Measurements from ENCODE around the gene NDUFA7.
"Not testable (repeated sequence)": the region's sequence is repeated elsewhere in the genome, so short reads cannot be mapped to it uniquely, and the experiment has no call there.

NDUFA7 gene

DNA sequence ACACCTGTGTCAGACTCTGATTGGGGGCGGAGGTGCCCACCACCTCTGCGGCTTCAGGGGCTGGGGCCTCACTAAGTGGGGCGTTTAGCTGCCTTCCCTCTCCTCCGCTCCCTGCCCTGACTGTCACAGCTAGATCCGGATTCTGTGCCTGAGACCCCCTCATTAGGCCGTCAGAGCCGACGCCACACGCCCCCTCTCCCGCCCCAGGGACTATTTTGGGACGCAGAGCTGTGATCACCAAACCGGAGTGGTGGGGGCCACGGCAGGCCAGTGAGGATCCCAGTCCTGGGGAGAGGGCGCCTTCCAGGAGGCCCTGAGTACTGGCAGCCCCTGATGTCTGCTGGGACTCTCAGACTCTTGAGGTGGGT is 21.1 kb upstream of the NDUFA7 start:
- DNase-seq (ENCODE audit: low spot score), result no peak

DNA sequence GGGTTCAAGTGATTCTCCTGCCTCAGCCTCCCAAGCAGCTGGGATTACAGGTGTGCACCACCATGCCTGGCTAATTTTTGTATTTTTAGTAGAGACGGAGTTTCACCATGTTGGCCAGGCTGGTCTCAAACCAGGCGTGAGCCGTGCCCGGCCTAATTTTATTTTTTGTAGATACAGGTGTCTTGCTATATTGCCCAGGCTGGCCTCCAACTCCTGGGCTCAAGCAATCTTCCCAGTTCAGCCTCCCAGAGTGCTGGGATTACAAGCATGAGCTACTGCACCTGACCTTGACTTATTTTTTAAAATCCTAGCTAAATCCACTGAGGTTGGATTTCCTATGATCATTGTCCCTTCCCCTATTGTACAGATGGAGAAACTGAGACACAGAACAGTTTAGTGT is 20.3 kb upstream of the NDUFA7 start:
- not testable (repeated sequence) for DNase-seq (ENCODE audit: low spot score)

DNA sequence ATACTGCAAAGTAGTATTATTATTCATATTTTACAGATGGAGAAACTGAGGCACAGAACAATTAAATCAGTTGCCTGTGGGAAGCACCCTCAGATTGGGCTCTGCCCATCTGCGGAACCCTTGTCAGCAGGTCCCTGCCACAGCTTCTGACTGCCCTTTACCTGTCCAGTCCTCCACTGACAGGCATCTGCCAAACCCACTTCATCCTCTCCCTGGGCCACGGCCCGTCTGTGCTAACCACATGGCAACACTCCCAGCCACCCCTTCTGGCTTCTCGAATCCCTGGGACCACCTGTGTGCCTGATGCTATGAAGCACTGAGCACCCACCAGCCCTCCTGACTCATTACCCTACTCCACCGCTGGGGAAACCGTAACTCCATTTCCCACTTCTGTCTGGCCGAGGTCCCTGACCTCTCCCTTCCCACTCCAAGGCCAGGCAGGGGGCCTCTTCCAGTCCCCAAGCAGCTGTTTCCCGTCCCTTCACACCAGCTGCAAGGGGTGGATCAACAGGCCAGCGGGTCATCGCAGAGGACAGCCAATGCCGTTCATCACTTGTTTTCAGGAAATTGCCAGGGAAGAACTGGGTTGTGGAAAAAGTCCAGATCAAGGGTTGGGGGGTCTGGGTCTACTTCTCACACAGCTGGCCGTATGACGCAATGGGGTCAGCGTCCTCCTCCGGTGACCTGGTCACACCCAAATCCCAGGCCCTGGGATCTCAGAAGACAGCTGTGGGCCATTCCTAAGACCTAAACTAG is 19.3 kb upstream of the NDUFA7 start:
- DNase-seq (ENCODE audit: low spot score), result no peak

DNA sequence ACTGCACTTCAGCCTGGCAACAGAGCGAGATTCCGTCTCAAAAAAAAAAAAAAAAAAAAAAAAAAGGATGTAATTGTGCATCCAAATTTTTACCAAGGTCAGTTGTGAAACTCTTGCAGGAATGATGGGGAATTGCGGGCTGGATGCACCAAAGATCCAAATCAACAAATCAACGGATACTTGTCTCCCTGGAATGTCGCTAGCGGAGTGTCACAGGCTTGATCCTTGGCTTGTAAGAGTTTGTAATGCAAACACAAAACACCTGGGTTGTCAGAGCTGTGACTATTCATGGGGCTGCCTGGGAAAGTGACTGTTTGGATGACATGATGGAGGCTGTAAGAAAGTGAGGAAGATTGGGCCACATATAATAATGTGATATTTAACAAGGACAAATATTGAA is 17.7 kb upstream of the NDUFA7 start:
- DNase-seq (ENCODE audit: low spot score), result no peak

DNA sequence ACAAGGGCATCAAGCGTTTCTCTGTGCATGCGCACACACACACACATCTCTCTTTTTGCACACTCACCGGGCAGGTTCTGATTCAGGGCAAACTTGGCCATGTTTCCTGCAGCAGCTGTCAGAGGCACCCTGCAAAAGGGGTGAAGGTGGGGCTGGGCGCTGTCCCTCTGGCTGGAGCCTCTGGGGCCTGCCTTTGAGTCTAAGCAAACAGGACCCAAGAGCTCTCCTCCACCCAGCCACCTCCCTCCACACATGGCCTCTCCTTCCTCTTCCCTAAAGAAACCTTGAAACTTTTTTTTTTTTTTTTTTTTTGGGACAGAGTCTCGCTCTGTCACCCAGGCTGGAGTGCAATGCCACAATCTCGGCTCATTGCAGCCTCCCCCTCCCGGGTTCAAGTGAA is 16.6 kb upstream of the NDUFA7 start:
- DNase-seq (ENCODE audit: low spot score), result no peak

DNA sequence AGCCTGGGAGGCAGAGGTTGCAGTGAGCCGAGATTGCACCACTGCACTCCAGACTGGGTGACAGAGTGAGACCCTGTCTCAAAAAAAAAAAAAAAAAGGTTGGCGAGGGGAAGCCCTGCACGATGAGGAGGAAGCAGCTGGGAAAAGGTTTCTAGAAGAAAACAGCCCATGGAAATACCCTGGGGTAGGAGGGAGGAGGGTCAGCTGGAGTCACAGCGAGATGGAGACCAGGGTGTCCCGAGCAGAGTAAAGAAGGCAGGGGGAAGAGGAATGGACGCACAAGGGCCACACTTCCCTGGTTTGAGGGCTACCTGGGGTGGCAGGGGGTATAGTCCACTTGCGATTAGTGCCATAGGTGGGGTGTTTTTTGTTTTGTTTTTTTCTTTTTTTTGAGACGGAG is 15.5 kb upstream of the NDUFA7 start:
- no peak for DNase-seq (ENCODE audit: low spot score)

DNA sequence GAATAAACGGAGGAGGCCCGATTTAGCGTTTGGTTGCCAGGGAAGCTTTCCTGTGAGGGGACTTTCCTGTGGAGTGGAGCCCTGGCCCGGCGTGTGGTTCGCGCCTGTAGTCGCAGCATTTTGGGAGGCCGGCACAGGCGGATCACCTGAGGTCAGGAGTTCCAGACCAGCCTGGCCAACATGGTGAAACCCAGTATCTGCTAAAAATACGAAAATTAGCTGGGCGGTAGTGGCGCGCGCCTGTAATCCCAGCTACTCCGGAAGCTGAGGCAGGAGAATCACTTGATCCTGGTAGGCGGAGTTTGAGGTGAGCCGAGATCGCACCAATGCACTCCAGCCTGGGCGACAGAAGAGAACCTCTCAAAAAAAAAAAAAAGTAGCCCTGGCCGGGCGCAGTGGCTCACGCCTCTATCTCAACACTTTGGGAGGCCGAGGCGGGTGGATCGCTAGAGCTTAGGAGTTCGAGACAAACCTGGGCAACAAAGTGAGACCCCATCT is 14.9 kb upstream of the NDUFA7 start:
- no peak for DNase-seq (ENCODE audit: low spot score)

DNA sequence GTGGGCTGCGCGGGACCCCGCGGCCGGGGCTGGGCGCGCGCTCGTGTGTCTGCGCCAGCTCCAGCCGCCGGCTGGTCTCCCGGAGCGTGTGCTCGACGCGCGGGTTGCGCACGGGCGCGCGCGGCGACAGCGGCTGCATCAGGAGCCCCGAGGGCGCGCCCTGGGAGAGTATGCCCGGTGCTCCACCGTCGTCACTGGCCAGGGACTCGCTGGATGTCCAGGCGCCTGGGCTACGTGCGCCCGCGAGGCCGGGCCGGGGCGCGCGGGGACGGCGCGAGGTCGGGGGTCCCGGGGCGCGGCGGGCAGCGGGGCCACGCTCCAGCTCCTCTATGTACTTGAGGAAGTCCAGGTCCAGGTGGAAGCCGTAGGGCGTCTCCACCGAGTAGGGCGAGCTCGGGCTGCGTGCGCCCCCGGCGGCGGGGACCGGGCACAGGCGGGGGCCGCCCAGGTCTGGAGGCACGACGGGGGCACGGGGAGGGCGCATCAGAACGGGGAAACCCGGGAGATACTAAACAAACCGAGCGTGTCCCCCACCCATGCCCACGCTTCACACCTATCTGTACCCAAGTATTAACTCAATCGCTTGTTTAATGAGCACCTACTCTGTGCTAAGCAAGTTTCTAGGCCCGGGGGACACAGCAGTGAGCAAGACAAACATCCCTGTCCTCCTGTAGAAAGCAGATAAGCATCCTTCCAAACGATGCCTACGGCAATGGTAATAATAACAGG is 14.3 kb upstream of the NDUFA7 start:
- DNase-seq (ENCODE audit: low spot score), result no peak

DNA sequence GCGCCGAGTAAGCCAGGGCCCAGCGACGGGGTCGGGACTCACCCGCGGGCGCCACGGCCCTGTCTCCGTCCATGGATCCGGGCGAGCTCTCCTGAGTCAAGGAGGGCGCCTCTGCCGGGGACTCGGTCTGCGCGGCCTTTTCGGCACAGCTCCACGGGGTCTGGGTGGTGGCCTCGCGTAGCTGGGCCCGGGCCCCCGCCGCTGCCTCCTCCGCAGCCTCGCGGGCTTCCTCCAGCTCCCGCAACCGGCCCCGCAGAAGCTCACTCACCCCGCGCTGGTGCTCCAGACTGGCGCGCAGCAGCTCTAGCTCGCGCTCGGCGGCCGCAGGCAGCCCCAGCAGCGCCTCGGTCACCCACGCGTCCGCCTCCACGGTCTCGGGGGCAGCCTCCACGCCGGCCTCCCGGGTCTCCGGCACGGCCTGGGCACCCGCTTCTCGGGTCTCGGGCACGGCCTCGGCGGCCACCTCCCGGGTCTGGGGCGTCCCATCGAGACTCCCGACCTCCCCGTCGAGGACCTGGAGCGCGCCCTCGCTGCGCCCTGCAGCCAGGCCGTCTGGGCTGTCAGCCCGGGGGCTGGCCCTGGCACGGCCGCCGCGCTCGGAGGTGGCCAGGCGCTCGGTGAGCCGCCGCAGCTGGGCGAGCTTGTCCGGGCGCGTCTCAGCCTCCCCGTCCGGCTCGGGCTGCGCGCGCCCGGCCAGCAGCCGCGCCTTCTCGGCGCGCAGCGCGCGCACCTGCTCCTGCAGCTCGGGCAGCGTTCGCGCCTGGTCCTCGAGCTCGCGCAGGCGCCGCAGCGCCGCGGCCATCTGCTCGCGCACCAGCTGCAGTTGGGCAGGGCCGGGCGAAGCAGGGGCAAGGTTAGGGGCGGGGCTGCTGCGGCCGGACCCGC is 13.5 kb upstream of the NDUFA7 start:
- DNase-seq (ENCODE audit: low spot score), result no peak

DNA sequence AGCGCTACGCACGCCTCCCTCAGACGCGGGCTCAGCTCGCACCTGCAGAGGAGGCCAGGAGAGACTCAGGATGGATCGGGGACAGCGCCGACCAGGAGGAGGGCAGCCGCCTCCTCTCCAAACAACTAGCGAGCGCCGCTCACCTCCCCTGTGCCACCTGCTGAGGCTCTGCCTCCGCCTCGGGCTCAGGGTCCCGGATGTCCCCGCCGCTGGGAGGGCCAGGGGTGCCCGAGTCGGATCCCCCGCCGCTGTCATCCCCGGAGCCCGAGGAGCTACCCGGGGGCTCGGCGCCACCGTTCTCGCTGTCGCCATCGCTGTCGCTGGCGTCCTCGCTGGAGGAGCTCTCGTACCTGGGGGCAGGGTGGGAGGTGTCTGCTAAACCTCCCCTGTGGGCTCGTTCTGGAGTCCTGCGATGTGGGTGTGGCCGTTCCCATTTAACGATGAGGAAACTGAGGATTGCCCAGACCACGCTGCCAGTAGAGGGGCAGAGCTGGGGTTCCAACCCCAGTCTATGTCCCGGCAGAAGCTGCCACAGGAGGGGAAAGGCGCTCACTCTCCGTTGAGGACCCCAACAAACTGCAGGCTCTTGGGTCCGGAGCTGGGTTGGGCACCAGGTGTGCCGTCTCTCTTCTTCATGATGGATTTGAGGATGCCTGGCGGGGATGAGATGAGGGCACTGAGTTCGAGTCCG is 12.7 kb upstream of the NDUFA7 start:
- DNase-seq (ENCODE audit: low spot score), result no peak

DNA sequence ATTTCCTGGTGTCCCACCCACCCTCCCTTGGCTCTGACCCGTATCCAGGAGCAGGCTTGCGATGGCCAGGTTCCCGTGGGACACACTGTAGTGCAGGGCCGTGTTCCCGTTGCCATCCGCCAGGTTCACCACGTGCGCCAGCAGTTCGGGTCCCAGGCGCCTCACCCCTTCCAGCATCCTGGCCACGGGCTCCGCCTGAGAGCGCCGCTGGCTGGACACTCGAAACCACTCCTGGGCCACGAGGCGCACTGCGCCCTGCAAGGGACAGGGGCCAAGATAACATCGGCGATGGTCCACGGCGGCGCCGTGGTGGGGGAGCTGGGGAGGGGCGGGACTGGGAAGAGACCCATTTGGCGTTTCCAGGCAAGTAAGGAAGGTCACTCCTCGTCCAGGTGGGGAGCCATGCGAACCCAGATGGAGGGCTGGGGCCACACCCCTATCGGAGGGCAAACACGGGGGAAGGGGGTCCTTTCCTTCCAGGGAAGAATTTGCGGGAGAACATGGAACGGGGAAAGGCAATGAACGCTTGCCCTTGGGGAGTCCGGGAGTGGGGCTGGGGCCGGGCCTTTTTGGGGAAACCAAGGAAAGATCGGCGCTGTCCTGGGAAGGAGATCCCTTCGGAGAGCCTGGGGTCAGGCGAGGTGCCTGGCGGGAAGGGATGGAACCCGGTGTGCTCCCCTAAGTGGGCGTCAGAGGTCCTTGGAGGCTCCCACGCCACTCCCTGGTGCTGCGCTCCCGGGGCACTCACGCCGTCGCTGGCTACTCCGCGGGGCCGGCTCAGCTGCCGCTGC is 12.0 kb upstream of the NDUFA7 start:
- DNase-seq (ENCODE audit: low spot score), result no peak

DNA sequence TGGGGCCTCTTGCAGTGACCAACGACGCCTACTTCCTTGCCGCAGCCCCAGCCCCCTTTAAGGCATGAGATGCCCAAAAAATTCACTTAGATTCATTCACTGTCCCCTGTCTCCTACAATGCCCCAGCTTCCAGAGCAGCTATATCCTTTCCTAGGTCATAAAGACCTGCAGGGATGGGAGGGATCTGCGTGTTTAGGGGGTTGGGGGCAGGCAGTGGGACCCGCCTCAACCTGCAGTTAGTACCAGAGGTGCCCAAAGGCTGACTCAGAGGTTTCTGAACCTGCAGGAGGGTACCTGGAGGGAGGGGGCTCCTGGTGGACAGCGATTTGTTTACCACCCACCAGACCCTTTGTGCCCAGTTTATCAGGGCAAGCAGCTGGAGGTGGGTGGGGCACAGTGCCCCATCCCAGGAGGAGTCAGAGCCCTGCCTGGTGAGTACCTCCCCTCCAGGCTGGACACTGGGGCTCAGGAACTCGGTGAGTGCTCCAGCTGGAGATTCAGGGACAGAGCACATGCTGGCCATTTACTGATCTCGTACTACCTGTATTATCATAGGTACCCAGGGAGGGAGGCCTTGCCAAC is 10.2 kb upstream of the NDUFA7 start:
- DNase-seq (ENCODE audit: low spot score), result no peak

DNA sequence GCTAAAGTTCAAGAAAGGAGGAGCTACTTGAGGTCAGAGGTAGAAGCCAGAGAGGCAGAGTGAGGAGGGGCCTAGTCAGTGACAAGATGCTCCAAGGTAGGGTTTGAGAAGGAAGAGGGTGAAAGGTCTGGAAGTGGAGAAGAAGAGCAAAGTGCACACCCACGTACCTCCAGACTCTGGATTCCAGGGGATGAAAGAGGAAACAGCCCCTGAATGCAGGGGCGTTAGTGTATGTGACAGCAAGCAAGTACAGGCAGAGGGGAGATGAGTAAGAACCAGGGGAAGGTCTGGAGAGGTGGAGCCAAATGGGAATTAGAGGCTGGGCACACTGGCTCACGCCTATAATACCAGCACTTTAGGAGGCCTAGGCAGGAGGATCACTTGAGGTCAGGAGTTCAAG is 8.8 kb upstream of the NDUFA7 start:
- no peak for DNase-seq (ENCODE audit: low spot score)

DNA sequence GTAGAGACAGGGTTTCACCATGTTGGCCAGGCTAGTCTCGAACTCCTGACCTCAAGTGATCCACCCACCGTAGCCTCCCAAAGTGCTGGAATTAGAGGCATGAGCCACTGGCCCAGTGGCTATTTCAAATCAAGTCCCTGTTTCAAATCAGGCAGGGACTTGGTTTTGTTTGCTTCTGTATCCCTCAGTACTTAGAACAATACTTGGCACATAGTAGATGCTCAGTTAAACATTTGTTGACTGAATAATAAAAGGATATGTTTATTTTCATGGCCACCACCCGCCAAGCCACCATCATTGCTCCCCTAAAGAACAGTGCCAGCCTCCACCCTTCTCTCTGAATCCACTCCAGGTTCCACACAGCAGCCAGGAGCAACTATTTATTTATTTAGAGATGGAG is 4.3 kb upstream of the NDUFA7 start:
- DNase-seq (ENCODE audit: low spot score), result no peak

DNA sequence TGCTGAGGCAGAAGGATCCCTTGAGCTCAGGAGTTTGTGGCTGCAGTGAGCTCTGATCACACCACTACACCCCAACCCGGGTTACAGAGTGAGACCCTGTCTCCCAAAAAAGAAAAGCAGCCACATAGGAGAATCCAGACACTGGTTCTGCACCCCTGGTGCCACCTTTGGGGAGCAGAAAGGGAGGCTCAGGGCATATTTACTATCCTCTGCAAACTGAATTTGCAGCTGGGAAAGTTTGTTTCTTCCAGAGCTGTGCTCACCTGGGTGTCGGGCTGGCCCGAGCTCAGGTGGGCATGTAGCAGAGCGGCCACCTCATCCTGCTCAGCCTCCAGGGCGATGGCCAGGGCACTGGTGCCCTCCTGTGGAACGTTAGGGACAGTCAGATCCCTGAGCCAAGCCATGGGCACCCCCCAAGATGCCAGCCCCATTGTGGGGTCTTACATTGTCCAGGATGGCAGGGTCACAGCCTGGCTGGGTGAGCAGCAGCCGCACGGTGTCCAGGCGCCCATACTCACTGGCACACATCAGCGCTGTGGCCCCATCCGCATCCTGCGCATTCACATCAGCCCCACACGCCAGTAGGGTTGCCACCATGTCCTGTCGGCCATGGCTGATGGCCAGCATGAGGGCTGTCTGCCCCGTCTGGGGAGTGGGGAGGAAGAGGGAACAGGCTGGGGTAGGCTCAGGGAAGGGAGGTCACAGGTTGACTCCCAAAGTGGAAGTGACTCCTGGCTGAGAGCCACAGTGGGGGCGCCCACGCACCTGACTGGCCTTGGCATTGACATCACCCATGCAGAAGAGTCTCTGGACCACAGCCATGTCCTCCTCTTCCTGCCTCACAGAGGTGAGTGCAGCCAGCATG is 3.2 kb upstream of the NDUFA7 start:
- no peak for DNase-seq (ENCODE audit: low spot score)

DNA sequence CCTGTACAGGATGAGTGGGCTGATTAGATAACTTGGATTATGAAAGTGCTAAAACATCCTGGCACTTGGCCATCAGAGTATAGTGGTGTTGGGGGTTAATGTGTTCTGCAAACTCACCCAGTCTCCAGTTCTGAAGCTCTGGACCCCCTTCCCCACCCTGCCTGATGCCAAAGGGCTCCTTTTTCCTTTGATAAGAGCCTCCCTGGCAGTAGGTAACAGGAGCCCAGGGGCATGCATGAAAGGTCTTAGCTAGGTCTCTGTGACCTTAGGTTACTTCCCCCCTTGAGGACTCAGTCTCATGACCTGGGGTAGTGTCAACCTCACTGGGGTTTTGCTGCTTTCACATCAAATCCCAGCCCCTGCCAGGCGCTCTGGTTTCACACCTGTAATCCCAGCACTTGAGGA is 2.6 kb upstream of the NDUFA7 start:
- DNase-seq (ENCODE audit: low spot score), result no peak

DNA sequence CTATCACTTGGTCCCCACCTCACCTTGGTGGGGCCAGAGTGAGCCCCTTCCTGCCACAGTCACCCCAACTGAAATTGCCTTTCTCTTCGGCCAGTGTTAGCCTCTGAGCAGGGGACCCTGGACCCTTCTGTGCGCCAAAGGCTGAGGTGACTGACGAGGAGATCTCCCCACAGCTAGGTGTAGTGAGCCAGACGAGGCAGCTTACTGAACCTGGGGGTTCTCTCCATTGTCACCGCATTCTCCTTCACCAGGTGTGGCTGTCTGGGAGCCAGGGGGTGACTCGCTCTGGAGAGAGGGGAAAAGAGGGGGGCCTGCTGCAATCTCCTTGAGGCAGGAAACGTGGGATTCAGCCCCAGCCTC is 1.4 kb upstream of the NDUFA7 start:
- DNase-seq (ENCODE audit: low spot score), result no peak

DNA sequence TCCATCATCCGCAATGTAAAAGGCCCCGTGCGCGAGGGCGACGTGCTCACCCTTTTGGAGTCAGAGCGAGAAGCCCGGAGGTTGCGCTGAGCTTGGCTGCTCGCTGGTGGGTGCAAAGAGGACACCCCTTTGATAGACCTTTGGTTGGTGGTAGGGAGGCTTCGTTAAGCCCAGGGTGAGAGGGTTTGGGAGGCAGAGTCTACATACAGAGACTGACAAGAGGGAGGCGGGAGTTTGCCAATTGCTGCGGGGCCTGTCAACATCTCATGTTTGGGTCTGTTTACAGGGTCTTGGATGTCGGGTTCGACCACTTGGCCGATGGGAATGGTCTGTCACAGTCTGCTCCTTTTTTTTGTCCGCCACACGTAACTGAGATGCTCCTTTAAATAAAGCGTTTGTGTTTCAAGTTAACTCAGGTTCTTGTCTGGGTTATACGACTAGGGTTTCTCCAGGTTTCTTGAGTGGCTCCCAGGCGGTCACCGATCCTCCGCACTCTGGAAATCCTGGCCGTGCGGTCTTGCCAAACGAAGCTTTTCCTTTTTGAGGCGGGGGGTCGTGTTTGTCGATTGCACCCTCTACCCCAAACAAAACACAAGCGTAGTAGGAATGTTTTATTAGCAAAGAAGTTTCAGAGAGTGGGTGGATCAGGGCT is 937 bp upstream of the NDUFA7 start:
- no peak for DNase-seq (ENCODE audit: low spot score)

DNA sequence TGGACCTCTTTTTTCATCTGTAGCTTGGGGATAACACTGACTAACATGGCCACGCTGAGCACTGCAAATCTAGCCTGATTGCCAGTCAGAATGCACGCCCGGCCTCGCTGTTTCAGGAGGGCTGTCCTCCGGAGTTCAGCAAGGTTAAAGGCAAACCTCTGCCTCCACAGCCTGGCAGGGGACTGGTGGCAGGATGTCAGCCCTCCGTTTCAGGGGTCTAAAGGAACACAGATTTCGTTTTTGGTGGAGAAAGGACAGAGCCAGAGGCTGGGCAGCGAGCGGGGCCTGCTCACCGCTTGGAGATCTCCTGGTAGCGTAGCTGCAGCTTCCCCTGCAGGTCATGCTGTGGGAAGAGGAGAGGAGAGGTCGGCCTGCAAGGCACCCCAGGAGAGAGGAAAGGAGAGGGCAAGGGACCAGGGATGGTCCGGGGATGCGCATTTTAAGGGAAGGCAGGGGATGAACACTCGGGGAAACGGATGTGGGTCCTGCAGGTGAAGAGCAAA is 560 bp downstream of the NDUFA7 start:
- no peak for DNase-seq (ENCODE audit: low spot score)

All from globus pallidus (tissue), 1 donor.